Mesenchymal stem cell (in vitro differentiated cells and primary cell): ENCODE measurements around the gene CYP4B1.

Source experiments
- DNase-seq: peaks from one replicate; pipeline ENCODE4 v3.0.0-alpha.2; 2013
- H2AFZ ChIP-seq: one replicate; pipeline ENCODE4 v1.6.1; 2013; ENCODE audit warnings: low read depth, mild to moderate bottlenecking, control low read depth, inconsistent platforms, low read length, moderate library complexity
- H2AK5ac ChIP-seq: 2 replicates; pipeline ENCODE4 v1.6.1; 2013; ENCODE audit warnings: low read length, moderate library complexity, mild to moderate bottlenecking, inconsistent platforms; ENCODE audit not compliant: severe bottlenecking
- H2BK120ac ChIP-seq: one replicate; pipeline ENCODE4 v1.6.1; 2013; ENCODE audit warnings: low read depth, mild to moderate bottlenecking, inconsistent platforms, low read length, moderate library complexity
- H2BK12ac ChIP-seq, 2 experiments: one replicate each; pipeline ENCODE4 v1.6.1; 2013; ENCODE audit warnings: inconsistent platforms in 2 of 2, low read length in 2 of 2, mild to moderate bottlenecking in 2 of 2, moderate library complexity in 2 of 2, control low read depth in 1 of 2
- H2BK15ac ChIP-seq: one replicate; pipeline ENCODE4 v1.6.1; 2013; ENCODE audit warnings: mild to moderate bottlenecking, low read depth, inconsistent platforms; ENCODE audit not compliant: poor library complexity, severe bottlenecking
- H2BK5ac ChIP-seq: 2 replicates; pipeline ENCODE4 v1.6.1; 2013; ENCODE audit warnings: low read depth, mild to moderate bottlenecking, low read length, control low read depth, inconsistent platforms; ENCODE audit not compliant: poor library complexity, severe bottlenecking
- H3K14ac ChIP-seq, 2 experiments: one replicate each; pipeline ENCODE4 v1.6.1; 2013; ENCODE audit warnings: inconsistent platforms in 2 of 2, low read length in 2 of 2, control low read depth in 1 of 2, mild to moderate bottlenecking in 1 of 2, moderate library complexity in 1 of 2
- H3K18ac ChIP-seq, 2 experiments: one replicate each; pipeline ENCODE4 v1.6.1; 2013; ENCODE audit warnings: inconsistent platforms in 2 of 2, low read length in 2 of 2, control low read depth in 1 of 2, low read depth in 1 of 2, mild to moderate bottlenecking in 1 of 2
- H3K23ac ChIP-seq, 2 experiments: one replicate each; pipeline ENCODE4 v1.6.1; 2013; ENCODE audit warnings: inconsistent platforms in 2 of 2, low read length in 2 of 2, mild to moderate bottlenecking in 2 of 2, moderate library complexity in 2 of 2, control low read depth in 1 of 2
- H3K27ac ChIP-seq: 2 replicates; pipeline ENCODE4 v1.5.1; 2013; ENCODE audit warnings: mild to moderate bottlenecking, moderate library complexity, low read length, control low read depth, inconsistent platforms; ENCODE audit not compliant: poor library complexity, severe bottlenecking
- H3K27me3 ChIP-seq, 2 experiments: 2 replicates each; pipeline versions ENCODE4 v1.6.1 to v1.7.0; 2013; ENCODE audit warnings: low read length in 2 of 2, mild to moderate bottlenecking in 2 of 2, moderate library complexity in 2 of 2, control low read depth in 1 of 2, inconsistent platforms in 1 of 2; ENCODE audit not compliant: control insufficient read depth in 1 of 2, insufficient read depth in 1 of 2
- H3K36me3 ChIP-seq, 2 experiments: 2 replicates each; pipeline versions ENCODE4 v1.6.1 to v1.7.0; 2013; ENCODE audit warnings: low read length in 2 of 2, control low read depth in 1 of 2, inconsistent platforms in 1 of 2, low read depth in 1 of 2, mild to moderate bottlenecking in 1 of 2; ENCODE audit not compliant: insufficient read depth in 2 of 2, control insufficient read depth in 1 of 2
- H3K4ac ChIP-seq, 2 experiments: one replicate each; pipeline ENCODE4 v1.6.1; 2013; ENCODE audit warnings: inconsistent platforms in 2 of 2, low read length in 2 of 2, mild to moderate bottlenecking in 2 of 2, moderate library complexity in 2 of 2, control low read depth in 1 of 2, low read depth in 1 of 2
- H3K4me1 ChIP-seq: 2 replicates; pipeline ENCODE4 v1.6.1; 2013; ENCODE audit warnings: low read depth, low read length, control low read depth; ENCODE audit not compliant: control insufficient read depth, insufficient read depth
- H3K4me2 ChIP-seq: 2 replicates; pipeline ENCODE4 v1.6.1; 2013; ENCODE audit warnings: low read length, mild to moderate bottlenecking, inconsistent platforms; ENCODE audit not compliant: poor library complexity, severe bottlenecking
- H3K4me3 ChIP-seq, 2 experiments: 2 replicates each; pipeline versions ENCODE4 v1.5.1 to v1.7.0; 2013; ENCODE audit warnings: low read length in 2 of 2, mild to moderate bottlenecking in 2 of 2, control low read depth in 1 of 2, low read depth in 1 of 2; ENCODE audit not compliant: insufficient read depth in 1 of 2
- H3K79me1 ChIP-seq: replicated peaks from 2 replicates; pipeline ENCODE4 v1.6.1; 2013; ENCODE audit warnings: mild to moderate bottlenecking, control low read depth, low read length, inconsistent platforms; ENCODE audit not compliant: poor library complexity, severe bottlenecking
- H3K9ac ChIP-seq: 2 replicates; pipeline ENCODE4 v1.7.0; 2013; ENCODE audit warnings: mild to moderate bottlenecking, low read length, moderate library complexity
- H3K9me3 ChIP-seq: 2 replicates; pipeline ENCODE4 v1.7.0; 2013; ENCODE audit warnings: mild to moderate bottlenecking, low read length; ENCODE audit not compliant: control insufficient read depth
- H4K8ac ChIP-seq: one replicate; pipeline ENCODE4 v1.6.1; 2013; ENCODE audit warnings: inconsistent platforms, mild to moderate bottlenecking, low read length, moderate library complexity
- H4K91ac ChIP-seq: one replicate; pipeline ENCODE4 v1.6.1; 2013; ENCODE audit warnings: mild to moderate bottlenecking, low read length, inconsistent platforms
- WGBS: methylation state at CpG from one replicate; pipeline ENCODE4 v1.1.7; 2013; ENCODE audit warnings: mixed read lengths; 5-methylcytosine and 5-hydroxymethylcytosine counted together

CYP4B1 gene

GRCh38 chr1:46812065-46812963 lies 13.5 kb downstream of the CYP4B1 start:
- H3K4me1 ChIP-seq: no peaks in the 10 kb centered on the region
- 78% methylated on average over 11 of the region's 11 CpGs for WGBS

DNA sequence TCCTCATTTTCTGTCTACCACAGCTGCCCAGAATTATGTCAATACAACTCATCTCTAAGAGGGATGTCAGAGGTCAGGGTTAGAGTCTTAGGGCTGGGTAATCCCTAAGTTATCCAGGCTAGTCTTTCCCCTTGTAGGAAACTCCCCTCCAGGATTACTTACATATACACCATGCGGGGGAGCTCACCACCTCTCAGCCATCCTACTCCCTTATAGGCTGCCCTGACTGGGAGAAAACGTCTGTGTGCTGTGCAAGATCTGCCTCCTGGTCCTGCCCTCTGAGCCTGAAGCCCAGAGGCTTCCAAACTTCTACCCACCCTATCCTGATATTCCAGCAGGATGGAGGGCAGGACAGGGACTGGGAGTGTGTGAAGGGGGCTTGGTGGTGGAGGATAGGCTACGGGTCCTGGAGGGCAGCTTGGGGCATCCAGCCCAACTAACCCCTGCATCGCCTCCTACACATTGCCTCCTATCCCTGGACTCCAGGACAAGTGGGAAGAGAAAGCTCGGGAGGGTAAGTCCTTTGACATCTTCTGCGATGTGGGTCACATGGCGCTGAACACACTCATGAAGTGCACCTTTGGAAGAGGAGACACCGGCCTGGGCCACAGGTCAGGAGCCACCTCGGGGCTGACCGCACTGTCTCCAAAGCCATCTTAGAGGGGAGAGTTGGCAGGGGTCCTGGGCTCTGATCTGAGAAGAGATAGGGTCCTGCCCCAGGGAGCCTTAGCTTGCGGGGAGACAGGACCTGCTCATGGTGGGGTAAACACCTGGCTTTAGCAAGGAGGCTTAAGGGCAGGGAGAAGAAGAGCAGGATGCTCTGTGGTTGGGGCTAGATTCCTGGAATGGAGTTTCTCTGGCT lies 14.4 kb downstream of the CYP4B1 start:
- no peak overlapping the region for H3K4me2 ChIP-seq
- no peak overlapping the region for H3K27ac ChIP-seq
- 86% methylated on average over 10 of the region's 11 CpGs for WGBS

More at GRCh38 chr1:46812065-46812963, 13.5 kb downstream of the CYP4B1 start:
- H4K91ac ChIP-seq: no peak overlapping the region
- no peak overlapping the region for H3K18ac ChIP-seq
- H2AFZ ChIP-seq: no peak overlapping the region
- H3K4ac ChIP-seq: no peak overlapping the region
- H3K4me2 ChIP-seq: no peak overlapping the region
- DNase-seq: no peak
- H3K9me3 ChIP-seq: no peaks in the 10 kb centered on the region
- H2BK5ac ChIP-seq: no peak overlapping the region
- H2BK12ac ChIP-seq: no peak overlapping the region
- no peak overlapping the region for H3K9ac ChIP-seq
- no peak overlapping the region for H2BK120ac ChIP-seq
- no peak overlapping the region for H3K27ac ChIP-seq
- H3K36me3 ChIP-seq: no peaks in the 10 kb centered on the region
- H3K27me3 ChIP-seq: peaks cover 0 to 3% of the 10 kb centered on the region in 2 experiments
- no peak overlapping the region for H3K14ac ChIP-seq
- H3K79me1 ChIP-seq: no peaks in the 10 kb centered on the region
- no peak overlapping the region for H3K4me3 ChIP-seq
- no peak overlapping the region for H4K8ac ChIP-seq
- no peak overlapping the region for H2AK5ac ChIP-seq
- no peak overlapping the region for H3K23ac ChIP-seq
- no peak overlapping the region for H2BK15ac ChIP-seq

DNA sequence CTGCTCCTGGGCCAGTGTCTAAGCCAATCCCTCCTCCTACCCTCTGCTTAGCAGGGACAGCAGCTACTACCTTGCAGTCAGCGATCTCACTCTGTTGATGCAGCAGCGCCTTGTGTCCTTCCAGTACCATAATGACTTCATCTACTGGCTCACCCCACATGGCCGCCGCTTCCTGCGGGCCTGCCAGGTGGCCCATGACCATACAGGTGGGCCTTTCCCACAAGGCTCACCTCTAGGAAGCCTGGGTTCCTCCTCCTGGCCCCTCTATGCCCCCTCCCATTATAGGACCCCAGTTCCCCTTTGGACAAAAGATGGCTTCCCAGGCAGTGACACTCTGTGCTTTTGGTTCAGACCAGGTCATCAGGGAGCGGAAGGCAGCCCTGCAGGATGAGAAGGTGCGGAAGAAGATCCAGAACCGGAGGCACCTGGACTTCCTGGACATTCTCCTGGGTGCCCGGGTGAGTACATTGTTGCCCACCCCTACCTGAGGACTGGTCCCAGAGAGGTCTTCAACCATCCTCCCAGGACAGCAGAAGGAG lies 15.1 kb downstream of the CYP4B1 start:
- Histone ChIP-seq H2BK15ac (no peak overlapping the region), H3K4me3 (no peak overlapping the region), H3K9ac (no peak overlapping the region), H3K27me3 (no peaks in the 10 kb centered on the region), H3K27ac (no peak overlapping the region), H2AK5ac (no peak overlapping the region), H4K8ac (no peak overlapping the region), H2BK12ac (no peak overlapping the region), H3K23ac (no peak overlapping the region), H3K79me1 (no peaks in the 10 kb centered on the region), H2AFZ (no peak overlapping the region), H2BK120ac (no peak overlapping the region), H3K18ac (no peak overlapping the region), H4K91ac (no peak overlapping the region), H3K4me1 (no peaks in the 10 kb centered on the region), H3K9me3 (no peaks in the 10 kb centered on the region), H2BK5ac (no peak overlapping the region), H3K4ac (no peak overlapping the region), H3K14ac (no peak overlapping the region), H3K36me3 (no peaks in the 10 kb centered on the region), H3K4me2 (no peak overlapping the region)
- no peak for DNase-seq
- WGBS: 84% methylated on average over 9 of the region's 9 CpGs

More for the DNA sequence above, 14.4 kb downstream of the CYP4B1 start:
- Histone ChIP-seq H3K36me3 (no peaks in the 10 kb centered on the region), H2BK15ac (no peak overlapping the region), H3K27me3 (no peaks in the 10 kb centered on the region), H3K4ac (no peak overlapping the region), H2AFZ (no peak overlapping the region), H4K91ac (no peak overlapping the region), H3K79me1 (no peaks in the 10 kb centered on the region), H3K23ac (no peak overlapping the region), H3K9me3 (no peaks in the 10 kb centered on the region), H2BK5ac (no peak overlapping the region), H4K8ac (no peak overlapping the region), H2AK5ac (no peak overlapping the region), H3K4me3 (no peak overlapping the region), H3K9ac (no peak overlapping the region), H3K4me1 (no peaks in the 10 kb centered on the region), H3K18ac (no peak overlapping the region), H2BK12ac (no peak overlapping the region), H2BK120ac (no peak overlapping the region), H3K14ac (no peak overlapping the region)
- no peak for DNase-seq

DNA sequence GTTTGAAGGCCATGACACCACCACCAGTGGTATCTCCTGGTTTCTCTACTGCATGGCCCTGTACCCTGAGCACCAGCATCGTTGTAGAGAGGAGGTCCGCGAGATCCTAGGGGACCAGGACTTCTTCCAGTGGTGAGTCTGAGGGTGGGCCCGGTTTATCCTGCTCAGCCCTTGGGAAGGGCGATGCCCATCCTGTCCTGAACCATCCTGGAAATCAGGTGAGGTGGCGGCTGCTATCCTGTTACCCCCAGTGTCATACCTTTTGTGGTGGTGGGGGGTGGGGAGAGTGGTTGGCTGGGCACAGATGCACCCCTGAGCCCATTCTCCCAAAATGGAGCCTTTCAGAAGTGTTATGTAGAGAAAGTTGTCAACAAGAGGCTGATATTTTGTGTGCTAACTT lies 16.3 kb downstream of the CYP4B1 start:
- no peak overlapping the region for H3K4me2 ChIP-seq
- WGBS: 77% methylated on average over 6 of the region's 6 CpGs
- H3K27me3 ChIP-seq: no peaks in the 10 kb centered on the region
- no peaks in the 10 kb centered on the region for H3K9me3 ChIP-seq
- no peak overlapping the region for H3K18ac ChIP-seq
- no peak overlapping the region for H3K14ac ChIP-seq
- no peak overlapping the region for H4K8ac ChIP-seq
- H3K79me1 ChIP-seq: no peaks in the 10 kb centered on the region
- H3K9ac ChIP-seq: no peak overlapping the region
- H3K23ac ChIP-seq: no peak overlapping the region
- H3K4me1 ChIP-seq: no peaks in the 10 kb centered on the region
- H2BK12ac ChIP-seq: no peak overlapping the region
- no peak overlapping the region for H3K27ac ChIP-seq
- H4K91ac ChIP-seq: no peak overlapping the region
- no peak overlapping the region for H2AK5ac ChIP-seq
- H2AFZ ChIP-seq: no peak overlapping the region
- H3K4me3 ChIP-seq: no peak overlapping the region
- no peak for DNase-seq
- no peak overlapping the region for H2BK120ac ChIP-seq
- H3K36me3 ChIP-seq: no peaks in the 10 kb centered on the region
- H2BK15ac ChIP-seq: no peak overlapping the region
- H3K4ac ChIP-seq: no peak overlapping the region
- H2BK5ac ChIP-seq: no peak overlapping the region
